ENCODE measurements around the gene OLFM2. TPM values are rescaled to one million over a fixed set of nuclear protein-coding genes. Genes with fewer than 3 reads are reported as not detected.

OLFM2 gene
- total and polyA plus RNA-seq, 9 of the 15 experiments (the other 6 are each of a cell fraction or from before 2014, with no cell fraction given) = 0.10 to 0.33 (median 0.23) TPM; not detected in 4

GRCh38 chr19:9945319-9945966 lies 9.1 kb upstream of the OLFM2 start (continued):
- TF ChIP-seq SMARCC2 (IDR thresholded peaks at IDR 0.05; ENCODE audit: low read depth) = no peak
- TF ChIP-seq ZNF512 (tag; IDR thresholded peaks at IDR 0.05) = peak; percentile 84; the same call in 1 of the 2 replicates
- no peak for TF ChIP-seq CBFA2T2 (conservative IDR thresholded peaks at IDR 0.05)
- no peak for TF ChIP-seq TGIF2 (CRISPR knock-in tag; IDR thresholded peaks at IDR 0.05)
- no peak for TF ChIP-seq RNF219 (CRISPR knock-in tag; IDR thresholded peaks at IDR 0.05)
- TF ChIP-seq MYC (IDR thresholded peaks at IDR 0.05; ENCODE audit: low read depth, low read length) = peak; percentile 78
- no peak for TF ChIP-seq MYC (CRISPR knock-in tag; IDR thresholded peaks at IDR 0.05; ENCODE audit: borderline replicate concordance, low read depth)
- TF ChIP-seq TAF9B (IDR thresholded peaks at IDR 0.05; ENCODE audit: partially characterized antibody) = no peak
- TF ChIP-seq MTA2 (IDR thresholded peaks at IDR 0.05; ENCODE audit: low read depth) = no peak
- no peak for TF ChIP-seq MAFK (IDR thresholded peaks at IDR 0.05; ENCODE audit: low read length)
- no peak for TF ChIP-seq PCBP2 (IDR thresholded peaks at IDR 0.05; ENCODE audit: low read depth, low read length, poor library complexity, severe bottlenecking)
- TF ChIP-seq RUNX1 (IDR thresholded peaks at IDR 0.05; ENCODE audit: low read depth) = no peak
- no peak for TF ChIP-seq HDAC8 (tag; IDR thresholded peaks at IDR 0.05)
- TF ChIP-seq GTF2E2 (tag; IDR thresholded peaks at IDR 0.05) = no peak
- TF ChIP-seq NFYB (IDR thresholded peaks at IDR 0.05; ENCODE audit: extremely low read depth, insufficient read length) = no peak
- no peak for TF ChIP-seq ZNF274 (IDR thresholded peaks at IDR 0.05; ENCODE audit: borderline replicate concordance, low read depth, low read length)
- no peak for TF ChIP-seq ARID2 (IDR thresholded peaks at IDR 0.05)
- TF ChIP-seq TCF15 (CRISPR knock-in tag; IDR thresholded peaks at IDR 0.05) = no peak
- TF ChIP-seq MIER1 (IDR thresholded peaks at IDR 0.05; ENCODE audit: low read depth) = no peak
- no peak for TF ChIP-seq FOXP4 (CRISPR knock-in tag; IDR thresholded peaks at IDR 0.05; ENCODE audit: borderline replicate concordance)
- TF ChIP-seq BRD4 (IDR thresholded peaks at IDR 0.05) = no peak
- TF ChIP-seq EWSR1 (IDR thresholded peaks at IDR 0.05; ENCODE audit: borderline replicate concordance, low read depth, partially characterized antibody) = no peak
- no peak for TF ChIP-seq NONO (IDR thresholded peaks at IDR 0.05; ENCODE audit: low read depth in 2 of 2, low read length in 1 of 2)
- no peak for TF ChIP-seq MECOM (CRISPR knock-in tag; IDR thresholded peaks at IDR 0.05)
